ENCODE measurements around the gene VPREB3. TPM values are rescaled to one million over a fixed set of nuclear protein-coding genes. Genes with fewer than 3 reads are reported as not detected.
A peak's percentile ranks its signal among the peaks of the same experiment; 100 is the strongest.

VPREB3 gene
- total RNA-seq, 1 donor from 2014 or later: not detected

GRCh38 chr22:23800297-23801237, 46.3 kb upstream of the VPREB3 start:
- H3K4me1 Mint-ChIP-seq: peaks cover 15% of the 10 kb centered on the region
- DNase-seq (ENCODE audit: low spot score in 2 of 2, unreplicated experiment in 2 of 2): no peak
- no peaks in the 10 kb centered on the region for H3K9me3 Mint-ChIP-seq
- no peak overlapping the region for H3K27ac Mint-ChIP-seq
- no peaks in the 10 kb centered on the region for H3K27me3 Mint-ChIP-seq (ENCODE audit: low read depth)
- no peak for TF ChIP-seq CTCF (IDR thresholded peaks at IDR 0.05; ENCODE audit: unreplicated experiment)
- peaks cover 49% of the 10 kb centered on the region for H3K36me3 Mint-ChIP-seq
- no peak overlapping the region for H3K4me3 Mint-ChIP-seq

- Mint-ChIP-seq H3K9me3 (no peaks in the 10 kb centered on the region), H3K27ac (peak overlapping the region; percentile 80), H3K27me3 (ENCODE audit: low read depth) (no peaks in the 10 kb centered on the region), H3K4me1 (peaks cover 20% of the 10 kb centered on the region), H3K4me3 (no peak overlapping the region), H3K36me3 (peaks cover 39% of the 10 kb centered on the region)
- TF ChIP-seq CTCF (IDR thresholded peaks at IDR 0.05; ENCODE audit: unreplicated experiment): no peak
- no peak for DNase-seq (ENCODE audit: low spot score in 2 of 2, unreplicated experiment in 2 of 2)
These were observed 42.2 kb upstream of the VPREB3 start for GRCh38 chr22:23796461-23796860.

- peak overlapping the region; percentile 87 for H3K27ac Mint-ChIP-seq
These were observed 39.1 kb upstream of the VPREB3 start for GRCh38 chr22:23793326-23793725.

GRCh38 chr22:23791738-23792645, 37.8 kb upstream of the VPREB3 start:
- peaks cover 21% of the 10 kb centered on the region for H3K36me3 Mint-ChIP-seq
- no peak for TF ChIP-seq CTCF (IDR thresholded peaks at IDR 0.05; ENCODE audit: unreplicated experiment)
- no peaks in the 10 kb centered on the region for H3K27me3 Mint-ChIP-seq (ENCODE audit: low read depth)
- DNase-seq (ENCODE audit: low spot score in 2 of 2, unreplicated experiment in 2 of 2): no peak
- H3K4me3 Mint-ChIP-seq: peak overlapping the region; percentile 6
- H3K27ac Mint-ChIP-seq: peak overlapping the region; percentile 87
- H3K9me3 Mint-ChIP-seq: no peaks in the 10 kb centered on the region
- H3K4me1 Mint-ChIP-seq: peaks cover 46% of the 10 kb centered on the region

More at GRCh38 chr22:23793326-23793725, 39.1 kb upstream of the VPREB3 start:
- Mint-ChIP-seq H3K36me3 (peaks cover 27% of the 10 kb centered on the region), H3K4me3 (no peak overlapping the region), H3K4me1 (peaks cover 38% of the 10 kb centered on the region), H3K27me3 (ENCODE audit: low read depth) (no peaks in the 10 kb centered on the region), H3K9me3 (no peaks in the 10 kb centered on the region)
- no peak for DNase-seq (ENCODE audit: low spot score in 2 of 2, unreplicated experiment in 2 of 2)
- TF ChIP-seq CTCF (IDR thresholded peaks at IDR 0.05; ENCODE audit: unreplicated experiment): no peak

- peak overlapping the region; percentile 87 for H3K27ac Mint-ChIP-seq
- no peaks in the 10 kb centered on the region for H3K27me3 Mint-ChIP-seq (ENCODE audit: low read depth)
- H3K4me3 Mint-ChIP-seq: peak overlapping the region; percentile 6
- H3K4me1 Mint-ChIP-seq: peaks cover 47% of the 10 kb centered on the region
- no peaks in the 10 kb centered on the region for H3K9me3 Mint-ChIP-seq
- DNase-seq (ENCODE audit: low spot score in 2 of 2, unreplicated experiment in 2 of 2): peak; percentile 53 to 68
- no peak for TF ChIP-seq CTCF (IDR thresholded peaks at IDR 0.05; ENCODE audit: unreplicated experiment)
- peaks cover 14% of the 10 kb centered on the region for H3K36me3 Mint-ChIP-seq
These were observed 36.9 kb upstream of the VPREB3 start for GRCh38 chr22:23790819-23791737.
